Tibial nerve (tissue), 4 donors: ENCODE measurements around the gene EMC1. TPM values are rescaled to one million over a fixed set of nuclear protein-coding genes. Genes with fewer than 3 reads are reported as not detected.
"Not testable (repeated sequence)": the region's sequence is repeated elsewhere in the genome, so short reads cannot be mapped to it uniquely, and the experiment has no call there.

Experiments
- DNase-seq, 2 donors: peaks; one replicate each; pipeline ENCODE4 v3.0.0-alpha.2; 2019; ENCODE audit warnings: low spot score in 2 of 2
- H3K27ac ChIP-seq, 4 donors: fragments of 200-600 bp; sonication (generic) in 3 of 4; one replicate each; pipeline ENCODE4 v1.5.1; 2017 to 2019; ENCODE audit warnings: mild to moderate bottlenecking in 1 of 4
- H3K27me3 ChIP-seq, 2 donors: fragments of 200-600 bp; sonication (generic) in 1 of 2; one replicate each; pipeline versions ENCODE4 v1.5.1 to v1.6.0; 2017 to 2019
- H3K36me3 ChIP-seq, 3 donors: fragments of 200-600 bp; sonication (generic); one replicate each; pipeline ENCODE4 v1.5.1; 2018 to 2019
- H3K4me1 ChIP-seq, 4 donors: fragments of 200-600 bp; sonication (generic) in 3 of 4; one replicate each; pipeline ENCODE4 v1.5.1; 2017 to 2019
- H3K4me3 ChIP-seq, 4 donors: fragments of 200-600 bp; sonication (generic) in 3 of 4; one replicate each; pipeline ENCODE4 v1.5.1; 2017 to 2019; ENCODE audit warnings: mild to moderate bottlenecking in 1 of 4, moderate library complexity in 1 of 4
- H3K9me3 ChIP-seq, 4 donors: fragments of 200-600 bp; sonication (generic) in 3 of 4; one replicate each; pipeline ENCODE4 v1.5.1; 2017 to 2019
- CTCF ChIP-seq, 5 experiments: fragments of 200-600 bp in 3 of 5; fragments of 450-650 bp in 2 of 5; sonication (generic) in 3 of 5; IDR thresholded peaks; one replicate each; pipeline ENCODE4 v1.5.1; 2016 to 2019; ENCODE audit warnings: antibody characterized with exemption in 5 of 5, mild to moderate bottlenecking in 3 of 5, moderate library complexity in 2 of 5
- EP300 ChIP-seq, 2 donors: sonication (generic); formaldehyde crosslinking; IDR thresholded peaks; one replicate each; pipeline ENCODE4 v1.6.1; 2017; ENCODE audit warnings: antibody characterized with exemption in 2 of 2, mild to moderate bottlenecking in 1 of 2
- POLR2A ChIP-seq, 2 donors: fragments of 450-650 bp; IDR thresholded peaks; one replicate each; pipeline ENCODE4 v1.6.1; 2017; ENCODE audit warnings: antibody characterized with exemption in 2 of 2, mild to moderate bottlenecking in 2 of 2, moderate library complexity in 2 of 2
- WGBS, 2 donors: methylation state at CpG; one replicate each; pipeline ENCODE4 v1.1.5; 2018; 5-methylcytosine and 5-hydroxymethylcytosine counted together
- total RNA-seq, 4 donors: library from RNA; depleted of rRNA; stranded (reverse); fragments of >200 nt; gene quantifications; one replicate each; pipeline ENCODE4 v1.1.0, GENCODE V29; 2016

Gene EMC1
- total RNA-seq, 4 donors from 2014 or later = 25.6 to 46.8 (median 39.1) TPM

DNA sequence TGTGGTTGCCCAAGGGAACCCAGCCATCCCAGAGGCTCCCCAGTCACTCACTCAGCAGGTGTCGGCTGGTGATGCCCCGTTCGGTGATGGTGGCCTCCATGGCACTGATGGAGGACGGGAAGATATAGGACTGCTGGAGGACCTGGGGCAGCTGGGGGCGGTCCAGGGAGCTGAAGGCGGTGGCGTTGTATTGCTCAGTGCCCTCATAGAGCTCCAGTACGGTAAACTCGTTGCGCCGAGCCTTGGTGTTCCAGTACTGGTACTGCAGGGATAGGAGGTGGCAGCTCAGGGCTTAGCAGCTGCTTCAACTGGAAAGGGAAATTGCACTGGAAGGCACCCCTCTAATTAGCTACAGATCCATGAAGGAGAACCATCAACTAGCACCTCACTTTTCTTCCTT lies 28.8 kb downstream of the EMC1 start:
- Histone ChIP-seq H3K9me3 (no peaks in the 10 kb centered on the region), H3K4me1 (no peaks in the 10 kb centered on the region), H3K27ac (no peak overlapping the region), H3K4me3 (no peak overlapping the region), H3K36me3 (peaks cover 6 to 100% (median 37%) of the 10 kb centered on the region in 3 donors), H3K27me3 (no peaks in the 10 kb centered on the region)
- no peak for DNase-seq
- TF ChIP-seq EP300 (IDR thresholded peaks at IDR 0.05) (no peak), CTCF (IDR thresholded peaks at IDR 0.05) (no peak), POLR2A (IDR thresholded peaks at IDR 0.05) (no peak)
- 92 to 93% methylated on average over 11 of the region's 11 CpGs for WGBS, 2 donors

- TF ChIP-seq EP300 (IDR thresholded peaks at IDR 0.05) (no peak), POLR2A (IDR thresholded peaks at IDR 0.05) (no peak), CTCF (IDR thresholded peaks at IDR 0.05) (no peak)
- Histone ChIP-seq H3K4me1 (no peaks in the 10 kb centered on the region), H3K27me3 (no peaks in the 10 kb centered on the region), H3K9me3 (no peaks in the 10 kb centered on the region), H3K36me3 (peaks cover 0 to 99% (median 35%) of the 10 kb centered on the region in 3 donors), H3K4me3 (no peak overlapping the region), H3K27ac (no peak overlapping the region)
- DNase-seq = no peak
- 85% methylated on average over 7 of the region's 7 CpGs for WGBS, 2 donors
These were observed 30.3 kb downstream of the EMC1 start for GRCh38 chr1:19220991-19221390.

DNA sequence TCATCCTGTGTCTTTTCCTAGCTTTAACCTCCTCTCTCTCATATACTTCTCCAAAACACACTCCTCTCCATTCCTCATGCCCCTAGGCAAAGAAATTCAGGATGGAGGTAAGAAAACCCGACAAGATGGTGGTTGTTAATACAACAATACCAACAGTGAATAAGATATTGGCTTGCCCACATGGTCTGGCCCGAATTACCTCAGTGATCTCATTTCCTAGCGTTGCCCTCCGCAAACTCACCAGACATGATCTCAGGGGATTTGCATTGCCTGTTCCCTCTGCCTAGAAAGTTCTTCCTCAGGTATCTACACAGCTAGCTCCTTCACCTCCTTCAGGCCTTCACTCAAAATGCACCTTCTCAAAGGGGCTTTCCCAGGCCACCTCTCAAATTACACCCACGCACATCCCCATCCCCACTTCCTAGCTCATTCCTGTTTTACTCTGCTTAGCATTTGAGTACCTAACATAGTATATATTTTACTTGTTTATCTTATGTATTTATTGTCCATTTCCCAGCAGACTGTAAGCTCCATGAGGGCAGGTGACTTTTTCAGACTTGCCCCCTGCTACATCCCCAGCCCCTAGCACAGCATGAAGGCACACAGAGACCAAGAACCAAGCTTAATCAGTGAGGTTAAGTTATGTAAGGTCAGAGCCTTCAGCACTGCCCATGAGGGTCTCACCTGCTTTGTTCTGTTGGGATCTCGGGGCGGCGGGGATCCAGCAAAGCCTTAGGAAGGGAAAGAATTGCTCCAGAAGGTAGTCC lies 31.1 kb downstream of the EMC1 start:
- WGBS, 2 donors = 93% methylated on average over 8 of the region's 8 CpGs
- DNase-seq = no peak

DNA sequence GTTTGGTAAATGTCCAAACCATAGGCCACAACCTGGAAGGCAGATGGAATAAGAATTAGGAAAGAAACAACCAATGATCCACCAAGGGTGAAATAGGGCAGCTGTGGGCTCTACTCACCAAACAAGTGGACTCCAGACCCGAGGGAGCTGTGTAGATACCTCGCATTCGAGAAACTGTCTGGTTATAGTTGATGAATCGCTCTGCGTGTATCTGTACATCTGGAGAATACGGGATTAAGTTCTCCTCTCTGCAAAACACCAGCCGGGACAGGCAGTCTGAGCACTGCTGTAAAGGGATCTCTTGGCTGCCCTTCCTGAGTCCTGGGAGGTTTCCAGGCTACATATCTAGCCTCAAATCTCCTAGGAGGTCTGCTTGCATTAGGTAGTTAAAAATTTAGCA lies 31.9 kb downstream of the EMC1 start:
- no peak overlapping the region for H3K27ac ChIP-seq
- DNase-seq = no peak
- no peak overlapping the region for H3K4me3 ChIP-seq
- 84 to 89% methylated on average over 7 of the region's 7 CpGs for WGBS, 2 donors
- H3K9me3 ChIP-seq = no peaks in the 10 kb centered on the region
- H3K4me1 ChIP-seq = no peaks in the 10 kb centered on the region
- TF ChIP-seq POLR2A (IDR thresholded peaks at IDR 0.05) (no peak), EP300 (IDR thresholded peaks at IDR 0.05) (no peak), CTCF (IDR thresholded peaks at IDR 0.05) (no peak)
- no peaks in the 10 kb centered on the region for H3K27me3 ChIP-seq
- peaks cover 0 to 89% (median 24%) of the 10 kb centered on the region in 3 donors for H3K36me3 ChIP-seq

More for the DNA sequence above, 31.1 kb downstream of the EMC1 start:
- TF ChIP-seq CTCF (IDR thresholded peaks at IDR 0.05) = no peak
- H3K36me3 ChIP-seq = peaks cover 0 to 97% (median 28%) of the 10 kb centered on the region in 3 donors
- no peak overlapping the region for H3K4me3 ChIP-seq
- H3K4me1 ChIP-seq = no peaks in the 10 kb centered on the region
- H3K27me3 ChIP-seq = no peaks in the 10 kb centered on the region
- no peak overlapping the region for H3K27ac ChIP-seq
- no peaks in the 10 kb centered on the region for H3K9me3 ChIP-seq

- H3K4me3 ChIP-seq, H3K27ac ChIP-seq, H3K27me3 ChIP-seq, DNase-seq, H3K9me3 ChIP-seq: not testable (repeated sequence)
- peaks cover 0 to 21% (median 8%) of the 10 kb centered on the region in 4 donors for H3K4me1 ChIP-seq
- 93 to 96% methylated on average over 4 of the region's 4 CpGs for WGBS, 2 donors
- peaks cover 0 to 61% (median 13%) of the 10 kb centered on the region in 3 donors for H3K36me3 ChIP-seq
These were observed 34.7 kb downstream of the EMC1 start for GRCh38 chr1:19216585-19216984.
